Sigmoid colon (tissue), 4 donors: ENCODE results near the gene SGSM1.

Experiments used
- POLR2A ChIP-seq, 2 donors: fragments of 450-650 bp; IDR thresholded peaks; one replicate each; pipeline ENCODE4 v1.6.1; 2016; ENCODE audit warnings: antibody characterized with exemption in 2 of 2, mild to moderate bottlenecking in 2 of 2, moderate library complexity in 2 of 2
- POLR2AphosphoS5 ChIP-seq, 4 donors: sonication (generic); formaldehyde crosslinking; IDR thresholded peaks; one replicate each; pipeline ENCODE4 v1.6.1; 2017; ENCODE audit warnings: antibody characterized with exemption in 4 of 4
- TF ChIP-seq, protein P1 (sequence below), 4 experiments: fragments of 450-650 bp in 3 of 4; fragments of 200-600 bp in 1 of 4; IDR thresholded peaks; one replicate each; pipeline ENCODE4 v1.5.1; 2016 to 2019; ENCODE audit warnings: antibody characterized with exemption in 4 of 4, mild to moderate bottlenecking in 3 of 4, moderate library complexity in 2 of 4

GRCh38 chr22:24878969-24879368, 73.0 kb downstream of the SGSM1 start:
- TF ChIP-seq, protein P1, sequence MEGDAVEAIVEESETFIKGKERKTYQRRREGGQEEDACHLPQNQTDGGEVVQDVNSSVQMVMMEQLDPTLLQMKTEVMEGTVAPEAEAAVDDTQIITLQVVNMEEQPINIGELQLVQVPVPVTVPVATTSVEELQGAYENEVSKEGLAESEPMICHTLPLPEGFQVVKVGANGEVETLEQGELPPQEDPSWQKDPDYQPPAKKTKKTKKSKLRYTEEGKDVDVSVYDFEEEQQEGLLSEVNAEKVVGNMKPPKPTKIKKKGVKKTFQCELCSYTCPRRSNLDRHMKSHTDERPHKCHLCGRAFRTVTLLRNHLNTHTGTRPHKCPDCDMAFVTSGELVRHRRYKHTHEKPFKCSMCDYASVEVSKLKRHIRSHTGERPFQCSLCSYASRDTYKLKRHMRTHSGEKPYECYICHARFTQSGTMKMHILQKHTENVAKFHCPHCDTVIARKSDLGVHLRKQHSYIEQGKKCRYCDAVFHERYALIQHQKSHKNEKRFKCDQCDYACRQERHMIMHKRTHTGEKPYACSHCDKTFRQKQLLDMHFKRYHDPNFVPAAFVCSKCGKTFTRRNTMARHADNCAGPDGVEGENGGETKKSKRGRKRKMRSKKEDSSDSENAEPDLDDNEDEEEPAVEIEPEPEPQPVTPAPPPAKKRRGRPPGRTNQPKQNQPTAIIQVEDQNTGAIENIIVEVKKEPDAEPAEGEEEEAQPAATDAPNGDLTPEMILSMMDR (IDR thresholded peaks at IDR 0.05) = no peak
- TF ChIP-seq POLR2A (IDR thresholded peaks at IDR 0.05) (no peak), POLR2AphosphoS5 (IDR thresholded peaks at IDR 0.05) (no peak)
